Inflammatory macrophage (primary cell): ENCODE measurements around the gene DHRSX.
"Not testable (repeated sequence)": the region's sequence is repeated elsewhere in the genome, so short reads cannot be mapped to it uniquely, and the experiment has no call there.

Source experiments
- DNase-seq, 2 donors: peaks; one replicate each; pipeline ENCODE4 v3.0.0-alpha.2; 2020 to 2022

DHRSX gene

DNA sequence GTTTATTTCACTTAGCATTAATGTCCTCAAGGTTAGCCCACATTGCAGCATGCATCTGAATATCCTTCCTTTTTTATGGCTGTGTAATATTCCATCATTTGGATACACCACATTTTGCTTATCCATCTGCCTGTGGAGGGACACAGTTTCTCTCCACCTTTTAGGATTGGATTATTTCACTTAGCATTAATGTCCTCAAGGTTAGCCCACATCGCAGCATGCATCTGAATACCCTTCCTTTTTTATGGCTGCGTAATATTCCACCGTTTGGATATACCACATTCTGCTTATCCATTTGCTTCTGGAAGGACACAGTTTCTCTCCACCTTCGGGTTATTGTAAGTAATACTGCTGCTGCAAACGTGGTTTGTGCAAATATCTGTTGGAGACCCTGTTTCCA is 110.0 kb downstream of the DHRSX start:
- DNase-seq, result no peak

DNA sequence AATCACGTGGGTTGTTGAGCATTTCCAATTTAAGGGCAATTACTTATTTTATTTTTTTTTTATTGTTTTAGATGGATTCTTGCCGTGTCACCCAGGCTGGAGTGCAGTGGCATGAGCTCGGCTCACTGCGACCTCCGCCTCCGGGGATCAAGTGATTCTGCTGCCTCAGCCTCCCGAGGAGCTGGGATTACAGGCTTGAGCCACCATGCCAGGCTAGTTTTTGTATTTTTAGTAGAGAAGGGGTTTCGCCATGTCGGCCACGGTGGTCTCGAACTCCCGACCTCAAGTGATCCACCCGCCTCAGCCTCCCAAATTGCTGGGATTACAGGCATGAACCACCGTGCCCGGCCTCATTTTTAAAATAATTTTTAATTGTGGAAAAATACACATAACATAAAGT is 111.0 kb downstream of the DHRSX start:
- not testable (repeated sequence) for DNase-seq

DNA sequence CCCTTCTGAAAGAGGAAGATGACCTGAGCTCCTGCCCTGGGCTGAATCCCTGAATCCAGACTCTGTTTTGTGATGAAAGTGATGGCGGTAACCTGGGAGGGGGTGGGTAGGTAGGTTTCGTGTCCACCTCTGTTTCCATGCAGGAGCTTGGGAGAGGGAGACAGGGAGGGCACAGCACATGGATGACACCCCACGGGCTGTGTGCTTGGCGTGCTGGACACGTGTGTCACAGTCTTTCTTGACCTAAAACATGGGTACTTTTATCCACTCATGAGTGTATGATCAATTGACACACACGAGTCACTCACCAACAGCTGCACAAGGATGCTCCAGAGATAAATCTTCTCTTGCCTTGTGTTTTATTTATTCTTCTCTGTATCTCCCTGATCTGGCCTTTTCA is 111.5 kb downstream of the DHRSX start:
- DNase-seq, result no peak

DNA sequence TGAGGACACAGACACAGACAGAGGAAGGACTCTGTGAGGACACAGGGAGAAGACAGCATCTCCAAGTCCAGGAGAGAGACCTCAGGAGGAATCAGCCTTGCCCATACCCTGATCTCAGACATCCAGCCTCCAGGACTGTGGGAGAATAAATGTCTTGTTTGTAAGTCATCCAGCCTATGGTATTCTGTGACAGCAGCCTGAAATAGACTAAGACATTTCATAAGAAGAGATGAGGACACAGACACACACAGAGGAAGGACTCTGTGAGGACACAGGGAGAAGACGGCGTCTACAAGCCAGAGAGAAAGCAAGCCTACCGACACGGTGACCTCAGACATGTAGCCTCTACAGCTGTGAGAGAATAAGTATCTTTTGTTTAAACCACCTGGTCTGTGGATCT is 112.1 kb downstream of the DHRSX start:
- no peak for DNase-seq

DNA sequence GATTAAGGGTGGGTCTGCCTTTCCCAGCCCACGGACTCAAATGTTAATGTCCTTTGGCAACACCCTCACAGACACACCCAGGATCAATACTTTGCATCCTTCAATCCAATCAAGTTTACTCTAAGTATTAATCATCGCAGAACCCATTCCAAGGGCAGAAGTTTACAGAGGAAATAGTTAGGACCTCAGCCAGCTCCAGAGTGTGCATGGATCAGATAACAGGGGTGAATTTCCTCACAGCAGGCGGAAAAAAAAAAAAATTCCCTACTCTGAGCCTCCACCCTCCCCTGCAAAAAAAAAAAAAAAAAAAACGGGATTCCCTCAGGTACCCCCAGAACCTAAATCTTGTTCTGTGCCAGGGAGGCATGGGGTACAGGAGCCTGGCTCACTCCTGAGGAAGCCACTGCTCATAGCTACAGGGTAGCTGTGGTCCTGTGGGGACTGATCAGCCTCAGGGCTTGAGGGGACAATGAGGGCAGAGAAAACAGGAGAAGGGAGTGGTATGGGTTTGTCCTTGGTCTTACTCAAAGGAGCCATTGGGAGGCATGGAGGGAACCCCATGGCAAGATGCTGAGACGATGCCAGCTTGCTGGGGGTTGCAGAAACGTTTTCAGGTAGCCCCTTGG is 113.0 kb downstream of the DHRSX start:
- no peak for DNase-seq

DNA sequence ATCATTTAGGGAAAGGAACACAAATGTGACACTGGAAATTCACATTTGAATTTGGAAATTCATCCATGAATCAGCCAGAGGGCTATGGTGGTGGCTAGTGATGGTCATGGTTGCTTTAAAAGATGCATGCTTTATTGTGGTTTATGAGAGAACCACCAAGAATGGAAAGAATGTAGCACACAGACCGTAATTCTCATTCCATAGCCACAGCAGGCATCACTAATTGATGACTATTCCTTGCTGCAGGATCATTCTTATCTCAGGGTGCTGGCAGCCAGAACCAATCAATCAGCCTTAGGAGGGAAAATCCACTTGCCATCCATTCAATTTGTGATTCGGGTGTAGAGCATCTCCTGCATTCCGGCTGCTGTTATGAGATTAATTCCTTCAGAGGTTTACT is 115.6 kb downstream of the DHRSX start:
- no peak for DNase-seq

DNA sequence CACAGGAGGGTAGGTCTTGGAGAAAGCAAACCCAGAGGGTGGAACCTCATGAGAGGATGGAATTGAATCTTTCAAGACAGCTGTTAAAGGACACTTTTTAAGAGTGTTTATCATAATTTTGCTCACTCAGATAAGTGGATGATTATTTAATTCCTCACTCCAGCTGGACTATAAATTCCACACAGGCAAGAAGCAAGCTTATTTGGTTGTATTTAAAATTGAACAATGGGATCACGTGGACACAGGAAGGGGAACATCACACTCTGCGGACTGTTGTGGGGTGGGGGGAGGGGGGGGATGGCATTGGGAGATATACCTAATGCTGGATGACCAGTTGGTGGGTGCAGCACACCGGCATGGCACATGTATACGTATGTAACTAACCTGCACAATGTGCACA is 116.3 kb downstream of the DHRSX start:
- DNase-seq, result no peak

DNA sequence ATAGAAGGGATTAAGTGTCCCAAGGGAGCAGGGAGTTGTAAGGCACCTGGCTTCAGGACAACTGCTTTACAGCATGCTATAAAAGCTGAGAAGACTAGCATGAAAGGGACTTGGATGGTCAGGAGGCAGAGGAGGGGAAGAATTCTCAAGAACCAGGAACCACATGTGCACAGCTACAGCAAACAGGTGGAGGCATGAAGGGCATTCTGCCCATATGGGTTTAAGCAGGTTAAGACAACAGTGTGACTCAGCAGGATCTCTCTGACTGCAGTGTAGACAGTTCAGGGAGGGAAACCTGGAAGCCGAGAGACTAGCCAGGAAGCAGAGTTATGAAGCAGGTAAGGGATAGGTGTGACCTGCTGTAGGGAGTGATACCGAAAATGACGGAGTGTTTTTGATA is 117.0 kb downstream of the DHRSX start:
- no peak for DNase-seq

DNA sequence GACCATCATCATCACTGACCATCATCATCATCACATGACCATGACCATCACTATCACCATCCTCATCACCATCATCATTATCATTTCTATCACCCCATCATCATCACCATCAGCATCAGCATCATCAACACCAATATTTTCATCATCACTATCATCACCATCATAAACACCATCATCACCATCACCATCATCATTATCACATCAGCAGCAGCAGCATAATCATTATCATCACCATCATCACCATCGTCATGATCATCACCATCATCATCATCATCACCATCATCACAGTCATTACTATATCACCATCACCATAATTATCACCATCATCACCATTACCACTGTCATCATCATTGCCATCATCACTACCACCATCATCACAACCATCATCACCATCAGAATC is 117.6 kb downstream of the DHRSX start:
- no peak for DNase-seq

DNA sequence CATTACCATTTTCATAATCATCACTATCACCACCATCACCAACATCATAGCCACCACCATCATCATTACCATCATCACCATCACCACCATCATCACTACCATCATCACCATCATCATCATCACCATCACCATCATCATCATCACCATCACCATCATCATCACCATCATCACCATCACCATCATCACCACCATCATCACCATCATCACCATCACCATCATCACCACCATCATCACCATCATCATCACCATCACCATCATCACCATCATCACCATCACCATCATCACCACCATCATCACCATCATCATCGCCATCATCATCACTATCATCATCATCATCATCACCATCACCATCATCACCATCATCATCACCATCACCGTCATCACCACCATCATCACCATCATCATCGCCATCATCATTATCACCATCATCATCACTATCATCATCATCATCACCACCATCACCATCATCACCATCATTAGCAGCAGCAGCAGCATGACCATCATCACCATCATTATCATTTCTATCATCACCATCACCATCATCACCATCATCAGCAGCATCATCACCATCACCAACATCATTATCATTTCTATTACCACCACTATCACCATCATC is 118.2 kb downstream of the DHRSX start:
- not testable (repeated sequence) for DNase-seq

DNA sequence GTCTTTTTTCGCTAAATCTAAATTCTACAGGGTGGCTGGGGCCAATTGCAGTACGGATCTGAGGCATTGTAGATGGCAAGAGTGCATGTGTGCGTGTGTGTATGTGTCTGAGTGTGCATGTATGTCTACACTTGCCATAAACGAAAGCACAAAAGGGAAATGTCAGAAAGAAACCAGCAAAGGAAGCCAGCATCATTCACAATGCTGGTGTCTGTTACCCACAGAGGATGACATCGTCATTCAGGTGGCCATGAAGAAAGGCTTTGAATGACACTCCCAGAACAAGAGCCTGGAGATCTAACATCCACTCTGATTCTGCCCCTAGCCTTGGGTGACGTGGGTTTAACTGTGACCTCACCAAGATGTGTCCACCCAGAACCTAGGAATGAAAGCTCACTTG is 124.6 kb downstream of the DHRSX start:
- DNase-seq, result no peak

DNA sequence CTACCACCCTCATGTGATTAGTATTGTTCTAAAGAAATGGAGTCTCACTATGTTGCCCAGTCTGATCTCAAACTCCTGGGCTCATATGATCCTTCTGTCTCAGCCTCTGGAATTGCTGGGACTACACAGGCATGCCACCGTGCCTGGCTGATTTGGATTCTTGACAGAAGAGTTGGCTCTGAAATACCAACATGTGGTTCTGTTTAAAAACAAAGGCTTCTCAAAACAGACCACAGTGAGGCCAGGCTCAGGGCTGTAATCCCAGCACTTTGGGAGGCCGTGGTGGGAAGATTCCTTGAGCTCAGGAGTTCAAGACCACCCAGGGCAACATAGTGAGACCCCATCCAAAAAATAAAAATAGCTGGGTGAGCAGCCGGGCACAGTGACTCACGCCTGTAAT is 126.7 kb downstream of the DHRSX start:
- DNase-seq, result no peak

DNA sequence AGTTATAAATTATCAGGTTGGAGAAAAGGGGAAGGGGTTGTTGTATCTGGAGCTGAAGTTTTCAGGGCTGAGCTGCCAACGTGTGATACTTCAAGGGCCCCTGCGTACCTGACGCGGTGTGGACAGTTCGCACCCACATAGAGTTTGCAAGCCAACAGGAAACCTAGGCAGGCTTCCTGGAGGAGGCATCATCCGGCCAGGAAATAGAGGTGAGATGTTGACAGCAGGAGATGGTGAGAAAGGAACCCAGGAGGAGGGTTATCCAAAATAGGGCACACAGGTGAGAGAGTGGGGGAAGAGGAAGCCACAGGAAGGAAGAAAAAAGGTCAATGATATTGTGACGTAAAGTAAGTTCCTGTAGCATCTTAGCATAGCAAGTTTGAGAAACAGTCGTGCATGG is 127.2 kb downstream of the DHRSX start:
- no peak for DNase-seq

DNA sequence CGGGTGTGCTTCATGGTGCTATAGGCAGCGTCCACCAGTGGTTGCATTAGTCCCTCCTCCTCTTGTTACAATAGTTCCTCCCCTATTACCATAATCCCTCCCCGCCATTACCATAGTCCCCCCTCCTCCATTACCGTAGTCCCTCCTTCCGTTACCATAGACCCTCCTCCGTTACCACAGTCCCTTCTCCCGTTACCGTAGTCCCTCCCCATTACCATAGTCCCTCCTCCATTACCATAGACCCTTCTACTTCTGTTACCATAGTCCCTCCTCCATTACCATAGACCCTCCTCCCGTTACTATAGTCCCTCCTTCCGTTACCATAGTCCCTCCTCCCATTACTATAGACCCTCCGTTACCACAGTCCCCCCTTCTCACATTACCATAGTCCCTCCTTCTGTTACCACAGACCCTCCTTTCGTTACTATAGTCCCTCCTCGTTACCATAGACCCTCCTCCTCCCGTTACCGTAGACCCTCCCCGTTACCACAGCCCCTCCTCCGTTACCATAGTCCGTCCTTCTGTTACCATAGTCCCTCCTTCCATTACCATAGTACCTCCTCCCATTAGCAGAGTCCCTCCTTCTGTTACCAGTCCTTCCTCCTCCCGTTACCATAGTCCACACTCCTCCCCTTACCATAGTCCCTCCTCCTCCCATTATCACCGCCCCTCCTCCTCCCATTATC is 129.6 kb downstream of the DHRSX start:
- no peak for DNase-seq

DNA sequence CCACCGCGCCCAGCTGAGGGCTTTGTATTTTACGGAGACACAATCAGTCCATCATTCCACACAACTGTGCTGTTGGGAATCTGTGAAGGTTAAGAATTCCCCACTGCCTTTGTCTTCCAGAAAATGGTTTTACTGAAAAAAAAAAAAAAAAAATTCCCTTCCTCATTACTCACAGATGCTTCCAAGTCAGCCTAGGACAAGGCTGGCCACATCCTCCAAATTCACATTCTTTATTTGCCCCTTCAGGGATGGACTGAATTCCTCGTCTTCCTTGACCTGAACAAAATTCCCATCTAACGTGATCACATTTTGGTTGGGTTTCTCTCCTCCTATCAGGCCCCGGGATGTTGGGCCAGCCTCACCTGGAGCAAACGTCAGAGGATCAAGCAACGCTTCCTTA is 130.3 kb downstream of the DHRSX start:
- no peak for DNase-seq

DNA sequence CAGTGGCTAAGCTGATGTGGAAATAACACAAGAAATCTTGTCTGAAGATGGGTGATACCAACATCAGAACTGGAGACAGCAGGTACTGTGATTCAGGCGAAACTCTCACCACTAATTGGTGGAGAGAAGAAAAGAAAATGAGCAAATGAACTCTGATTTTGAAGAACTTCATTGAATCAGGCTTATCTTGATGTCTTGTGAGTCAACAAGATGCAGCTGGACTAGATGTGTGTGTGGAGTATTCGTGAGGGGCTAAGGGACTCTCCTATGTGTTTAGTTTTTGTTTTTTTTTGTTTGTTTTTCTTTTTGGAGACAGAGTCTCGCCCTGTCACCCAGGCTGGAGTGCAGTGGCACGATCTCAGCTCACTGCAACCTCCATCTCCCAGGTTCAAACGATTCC is 131.6 kb downstream of the DHRSX start:
- DNase-seq, result no peak

DNA sequence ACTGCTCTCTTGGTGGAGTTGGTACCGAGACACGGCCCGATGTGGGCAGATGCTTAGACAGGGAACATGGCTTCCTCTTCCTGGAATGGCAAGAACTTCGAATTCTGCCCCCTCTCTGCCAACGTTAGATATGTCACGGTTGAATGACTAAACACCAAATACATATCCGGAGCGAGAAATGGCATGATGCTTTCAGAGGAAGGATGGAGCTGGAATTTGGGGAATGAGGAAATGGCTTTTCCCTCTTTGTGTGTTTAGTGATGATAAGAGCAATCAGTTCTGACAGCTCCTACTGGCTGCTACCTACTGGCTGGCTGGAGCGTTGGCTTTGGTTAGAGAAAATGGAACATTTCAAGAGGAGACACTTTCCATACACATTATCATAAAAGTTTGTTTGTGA is 140.0 kb downstream of the DHRSX start:
- no peak for DNase-seq

DNA sequence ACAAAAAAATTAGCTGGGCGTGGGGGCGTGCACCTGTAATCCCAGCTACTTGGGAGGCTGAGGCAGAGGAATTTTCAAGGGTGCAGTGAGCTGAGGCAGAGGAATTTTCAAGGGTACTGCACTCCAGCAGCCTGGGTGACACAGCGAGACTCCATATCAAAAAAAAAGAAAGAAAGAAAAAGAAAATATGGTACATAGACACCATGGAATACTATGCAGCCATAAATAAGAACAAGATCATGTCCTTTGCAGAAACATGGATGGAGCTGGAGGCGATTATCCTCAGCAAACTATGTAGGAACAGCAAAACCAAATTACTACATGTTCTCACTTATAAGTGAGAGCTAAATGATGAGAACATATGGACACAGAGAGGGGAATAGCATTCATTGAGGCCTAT is 141.3 kb downstream of the DHRSX start:
- not testable (repeated sequence) for DNase-seq

DNA sequence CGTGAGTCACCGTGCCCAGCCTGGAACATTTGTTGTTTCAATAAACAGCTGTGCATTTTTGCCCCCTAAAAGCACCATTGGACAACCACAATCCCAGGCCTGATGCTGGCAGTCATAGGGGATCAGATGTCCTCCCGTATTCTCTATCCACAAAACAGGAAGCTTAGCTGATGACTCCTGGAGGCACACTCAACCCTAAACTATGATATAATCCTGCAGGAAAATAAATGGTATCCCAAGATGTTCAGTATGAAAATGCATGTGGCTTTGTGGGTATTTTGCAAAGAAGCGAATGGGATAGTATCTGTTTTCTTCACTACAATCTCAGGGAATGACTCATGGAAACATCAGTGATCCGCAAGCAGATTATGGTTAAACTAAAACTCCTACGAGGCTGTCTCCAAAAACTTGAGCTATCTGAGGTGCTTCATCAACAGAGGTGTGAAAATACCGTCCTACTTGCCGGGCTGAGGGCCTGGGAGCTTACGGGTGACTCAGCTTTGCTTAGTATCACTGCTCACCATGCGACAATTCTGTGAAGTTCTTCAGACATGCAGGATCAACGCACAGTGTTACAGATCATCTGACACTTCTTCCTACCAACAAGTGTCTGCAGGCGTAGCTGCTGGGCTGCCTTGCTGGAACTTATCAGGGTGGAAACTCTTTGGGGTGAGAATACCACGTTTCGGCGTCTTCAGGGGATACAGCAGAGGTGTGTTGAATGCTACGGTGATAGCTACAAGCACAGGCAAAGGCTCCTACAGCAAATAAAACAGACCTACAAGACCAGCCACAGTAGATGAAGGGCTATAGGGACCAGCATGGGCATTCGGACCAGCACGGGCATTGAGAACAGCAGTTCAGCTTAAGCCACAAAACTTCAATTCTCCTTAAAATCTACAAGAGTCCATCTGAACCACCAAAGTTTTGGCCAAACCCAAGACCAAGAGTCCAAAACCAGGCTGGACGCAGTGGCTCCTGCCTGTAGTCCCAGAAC is 148.5 kb downstream of the DHRSX start:
- DNase-seq, result no peak

DNA sequence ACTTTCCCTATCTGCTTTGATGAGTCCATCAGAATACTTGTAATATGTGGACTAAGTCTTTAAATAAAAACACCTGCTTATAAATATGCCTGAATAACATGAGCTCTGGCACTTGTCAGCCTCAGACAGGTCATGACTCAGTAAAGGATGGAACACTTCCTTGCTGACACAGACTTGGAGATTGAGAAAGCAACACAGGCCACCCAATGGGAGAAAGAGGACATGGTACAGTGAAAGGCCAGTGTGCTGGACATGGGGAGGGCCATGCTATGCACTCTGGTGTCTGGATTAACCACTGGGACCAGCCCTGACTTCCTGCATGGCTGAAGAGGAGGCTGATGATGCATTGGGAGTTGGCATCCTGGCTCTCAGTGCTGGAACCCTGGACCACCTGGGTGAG is 149.5 kb downstream of the DHRSX start:
- DNase-seq, result no peak

DNA sequence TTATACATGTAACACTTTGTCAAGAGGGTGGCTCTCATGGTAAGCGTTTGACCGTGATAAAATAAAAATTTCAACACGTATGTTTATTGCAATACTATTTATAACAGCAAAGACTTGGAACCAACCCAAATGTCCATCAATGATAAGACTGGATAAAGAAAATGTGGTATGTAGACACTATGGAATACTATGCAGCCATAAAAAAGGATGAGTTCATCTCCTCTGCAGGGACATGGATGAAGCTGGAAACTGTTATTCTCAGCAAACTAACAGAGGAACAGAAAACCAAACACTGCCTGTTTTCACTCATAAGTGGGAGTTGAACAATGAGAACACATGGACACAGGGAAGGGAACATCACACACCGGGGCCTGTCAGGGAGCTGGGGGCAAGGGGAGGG is 150.1 kb downstream of the DHRSX start:
- DNase-seq, result not testable (repeated sequence)

DNA sequence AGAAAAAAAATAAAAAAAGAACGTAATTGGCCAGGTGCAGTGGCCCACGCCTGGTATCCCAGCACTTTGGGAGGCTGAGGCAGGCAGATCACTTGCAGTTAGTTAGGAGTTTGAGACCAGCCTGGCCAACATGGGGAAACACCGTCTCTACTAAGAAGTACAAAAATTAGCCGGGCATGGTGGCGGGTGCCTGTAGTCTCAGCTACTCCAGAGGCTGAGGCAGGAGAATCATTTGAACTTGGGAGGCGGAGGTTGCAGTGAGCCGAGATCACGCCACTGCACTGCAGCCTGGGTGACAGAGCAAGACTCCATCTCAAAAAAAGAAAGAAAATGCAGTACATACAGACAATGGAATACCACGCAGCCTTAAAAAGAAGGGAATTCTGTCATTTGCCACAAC is 150.7 kb downstream of the DHRSX start:
- not testable (repeated sequence) for DNase-seq

DNA sequence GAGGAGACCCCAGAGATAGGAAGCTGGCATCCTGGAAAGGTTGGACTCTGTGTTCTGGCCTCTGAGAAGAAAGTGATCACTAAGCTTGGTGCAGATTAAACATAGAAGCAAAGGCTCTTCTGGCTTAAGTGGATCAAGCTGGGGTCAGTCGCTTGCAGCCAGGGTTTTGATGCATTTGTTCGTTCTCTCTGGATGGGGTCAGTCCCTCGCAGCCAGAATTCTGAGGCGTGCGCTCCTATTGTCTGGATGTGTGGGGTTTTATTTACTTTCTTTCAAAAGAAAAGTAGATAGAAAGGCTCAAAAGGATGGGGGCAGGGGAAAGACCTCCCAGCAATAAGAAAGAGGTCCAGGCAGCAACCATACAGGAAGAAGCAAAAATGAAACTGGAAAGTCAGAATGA is 152.6 kb downstream of the DHRSX start:
- DNase-seq, result no peak
